GM23338 (cell line): Measurements from ENCODE around the gene LGALS7. TPM values are rescaled to one million over a fixed set of nuclear protein-coding genes. Genes with fewer than 3 reads are reported as not detected.

ENCODE experiments used
- ATAC-seq: fragments of 200-7000 bp; cut with Tn5 transposase; 3 replicates; pipeline ENCODE4 v1.9.1; 2020
- DNase-seq: peaks from one replicate; pipeline ENCODE4 v3.0.0-alpha.2; 2015; ENCODE audit warnings: low spot score
- H2AFZ ChIP-seq: fragments of 200-600 bp; sonication (generic); 2 replicates; pipeline ENCODE4 v1.8.0; 2016; ENCODE audit warnings: antibody characterized with exemption, mild to moderate bottlenecking, moderate library complexity
- H3F3A ChIP-seq: fragments of 200-600 bp; sonication (generic); replicated peaks from 2 replicates; pipeline ENCODE4 v1.8.0; 2017; ENCODE audit warnings: antibody characterized with exemption, mixed run types, low read depth
- H3K27ac ChIP-seq: fragments of 200-600 bp; sonication (generic); 2 replicates; pipeline ENCODE4 v1.6.1; 2016; ENCODE audit warnings: low read depth
- H3K27me3 ChIP-seq: fragments of 200-600 bp; sonication (generic); 2 replicates; pipeline ENCODE4 v1.8.0; 2016; ENCODE audit warnings: mild to moderate bottlenecking, mixed run types, moderate library complexity; ENCODE audit not compliant: insufficient read depth
- H3K36me3 ChIP-seq: fragments of 200-600 bp; sonication (generic); 2 replicates; pipeline ENCODE4 v1.8.0; 2016; ENCODE audit warnings: mild to moderate bottlenecking; ENCODE audit not compliant: insufficient read depth
- H3K4me1 ChIP-seq: fragments of 200-600 bp; sonication (generic); 2 replicates; pipeline ENCODE4 v1.8.0; 2016; ENCODE audit warnings: mild to moderate bottlenecking, moderate library complexity; ENCODE audit not compliant: insufficient read depth
- H3K4me2 ChIP-seq: fragments of 200-600 bp; sonication (generic); 2 replicates; pipeline ENCODE4 v1.7.1; 2017; ENCODE audit warnings: mixed run types
- H3K4me3 ChIP-seq: fragments of 200-600 bp; sonication (generic); 2 replicates; pipeline ENCODE4 v1.6.1; 2016; ENCODE audit warnings: mixed run types
- H3K79me2 ChIP-seq: fragments of 200-600 bp; sonication (generic); replicated peaks from 2 replicates; pipeline ENCODE4 v1.8.0; 2017; ENCODE audit warnings: mild to moderate bottlenecking; ENCODE audit not compliant: insufficient read depth
- H3K9me2 ChIP-seq: fragments of 200-600 bp; sonication (generic); 2 replicates; pipeline ENCODE4 v1.8.0; 2017; ENCODE audit not compliant: insufficient read depth
- H4K20me1 ChIP-seq: fragments of 200-600 bp; sonication (generic); replicated peaks from 2 replicates; pipeline ENCODE4 v1.8.0; 2017; ENCODE audit warnings: mild to moderate bottlenecking; ENCODE audit not compliant: insufficient read depth
- H3K27ac Mint-ChIP-seq: 2 replicates; pipeline ENCODE4 v1.8.0; 2020; ENCODE audit warnings: inconsistent platforms, mild to moderate bottlenecking, moderate library complexity, mixed read lengths
- H3K27me3 Mint-ChIP-seq: 3 replicates; pipeline ENCODE4 v1.8.0; 2022; ENCODE audit warnings: low read depth, mild to moderate bottlenecking, moderate library complexity, mixed read lengths, inconsistent platforms; ENCODE audit not compliant: insufficient read depth, poor library complexity
- H3K36me3 Mint-ChIP-seq: 3 replicates; pipeline ENCODE4 v1.8.0; 2021; ENCODE audit warnings: low read depth, mild to moderate bottlenecking, inconsistent platforms, moderate library complexity, mixed read lengths
- H3K4me1 Mint-ChIP-seq: 3 replicates; pipeline ENCODE4 v1.8.0; 2020; ENCODE audit warnings: mild to moderate bottlenecking, inconsistent platforms, mixed read lengths
- H3K4me3 Mint-ChIP-seq: 3 replicates; pipeline ENCODE4 v1.8.0; 2021; ENCODE audit warnings: moderate library complexity, mild to moderate bottlenecking, inconsistent platforms, mixed read lengths
- H3K9me3 Mint-ChIP-seq: 3 replicates; pipeline ENCODE4 v1.8.0; 2020; ENCODE audit warnings: moderate library complexity, mild to moderate bottlenecking, inconsistent platforms, mixed read lengths
- CREB1 ChIP-seq: fragments of 250-450 bp; sonication (Bioruptor Pico); IDR thresholded peaks from 2 replicates; pipeline ENCODE4 v1.5.0; 2020; ENCODE audit warnings: low read depth, mild to moderate bottlenecking, moderate library complexity
- EZH2phosphoT487 ChIP-seq: fragments of 200-600 bp; sonication (generic); IDR thresholded peaks from one replicate; pipeline ENCODE4 v1.8.1; 2018; ENCODE audit warnings: antibody characterized with exemption; ENCODE audit not compliant: unreplicated experiment
- JUNB ChIP-seq: IDR thresholded peaks from one replicate; pipeline ENCODE4 v1.6.1; 2016; ENCODE audit warnings: antibody characterized with exemption; ENCODE audit not compliant: unreplicated experiment
- NANOG ChIP-seq: IDR thresholded peaks from 2 replicates; pipeline ENCODE4 v1.6.1; 2016; ENCODE audit warnings: antibody characterized with exemption, borderline replicate concordance
- REST ChIP-seq: IDR thresholded peaks from one replicate; pipeline ENCODE4 v1.6.1; 2018; ENCODE audit warnings: antibody characterized with exemption; ENCODE audit not compliant: unreplicated experiment
- STAT1 ChIP-seq: IDR thresholded peaks from one replicate; pipeline ENCODE4 v1.6.1; 2016; ENCODE audit warnings: antibody characterized with exemption; ENCODE audit not compliant: unreplicated experiment
- ZNF114 ChIP-seq: fragments of 250-450 bp; sonication (Bioruptor Pico); IDR thresholded peaks from 2 replicates; pipeline ENCODE4 v1.5.0; 2020; ENCODE audit warnings: mild to moderate bottlenecking, moderate library complexity
- ZNF331 ChIP-seq: fragments of 250-450 bp; sonication (Bioruptor Pico); IDR thresholded peaks from 2 replicates; pipeline ENCODE4 v1.5.0; 2020; ENCODE audit warnings: low read depth, mild to moderate bottlenecking, moderate library complexity
- ZNF462 ChIP-seq: fragments of 250-450 bp; sonication (Bioruptor Pico); IDR thresholded peaks from 2 replicates; pipeline ENCODE4 v1.5.0; 2020; ENCODE audit warnings: mild to moderate bottlenecking, moderate library complexity
- polyA plus RNA-seq: library from polyadenylated mRNA; unstranded; fragments of >200 nt; fragmentation: Nextera tagmentation; extraction: Ambion mirVana; gene quantifications from 2 replicates; pipeline ENCODE4 v1.2.1, GENCODE V29; 2016
- total RNA-seq: library from RNA; depleted of rRNA; stranded (reverse); fragments of >200 nt; shearing (Covaris generic); gene quantifications from 2 replicates; pipeline ENCODE4 v1.2.3, GENCODE V29; 2014

Gene LGALS7
- total and polyA plus RNA-seq, 2 experiments from 2014 or later: 1.6 TPM; not detected in 1

GRCh38 chr19:38788478-38789243 lies 15.3 kb upstream of the LGALS7 start, which contains the start of gene LGALS7B:
LGALS7B (plus strand) TSS chr19:38789200; CDS start chr19:38789227, 27 bp downstream.
- Histone ChIP-seq H3K9me2 (no peaks in the 10 kb centered on the region), H3K4me2 (no peak within 1 kb of the TSS), H3K27ac (no peak within 1 kb of the TSS), H3K4me3 (no peak within 1 kb of the TSS), H3F3A (no peaks in the 10 kb centered on the region), H3K79me2 (no peaks in the 10 kb centered on the region), H3K27me3 (peaks cover 8% of the 10 kb centered on the region; the same call in 1 of the 2 replicates), H2AFZ (0 out of 2 replicates have a peak within 1 kb of the TSS, but pooled peaks have one; percentile 14), H3K36me3 (no peaks in the 10 kb centered on the region), H3K4me1 (peaks cover 6% of the 10 kb centered on the region; the same call in 1 of the 2 replicates), H4K20me1 (no peaks in the 10 kb centered on the region)
- Mint-ChIP-seq H3K4me1 (peaks cover 4% of the 10 kb centered on the region), H3K9me3 (no peaks in the 10 kb centered on the region; the same call in 2 of the 3 replicates), H3K36me3 (no peaks in the 10 kb centered on the region), H3K4me3 (no peak within 1 kb of the TSS), H3K27ac (no peak within 1 kb of the TSS), H3K27me3 (peaks cover 15% of the 10 kb centered on the region)
- DNase-seq: peak; percentile 7
- no peak for ATAC-seq
- no peak for TF ChIP-seq ZNF114 (CRISPR knock-in tag)
- no peak for TF ChIP-seq NANOG
- no peak for TF ChIP-seq EZH2phosphoT487
- TF ChIP-seq ZNF462 (CRISPR knock-in tag): no peak
- no peak for TF ChIP-seq STAT1
- TF ChIP-seq JUNB: no peak
- TF ChIP-seq ZNF331 (CRISPR knock-in tag): no peak
- no peak for TF ChIP-seq CREB1
- TF ChIP-seq REST: no peak
